GM12874 (cell line): ENCODE data around the gene NLGN4X.

Source experiments
- CTCF ChIP-seq: IDR thresholded peaks from 2 replicates; pipeline ENCODE4 v1.5.1; 2011; ENCODE audit warnings: low read depth, mild to moderate bottlenecking, control low read depth, low read length, moderate library complexity; ENCODE audit not compliant: insufficient read depth

The NLGN4X gene

DNA sequence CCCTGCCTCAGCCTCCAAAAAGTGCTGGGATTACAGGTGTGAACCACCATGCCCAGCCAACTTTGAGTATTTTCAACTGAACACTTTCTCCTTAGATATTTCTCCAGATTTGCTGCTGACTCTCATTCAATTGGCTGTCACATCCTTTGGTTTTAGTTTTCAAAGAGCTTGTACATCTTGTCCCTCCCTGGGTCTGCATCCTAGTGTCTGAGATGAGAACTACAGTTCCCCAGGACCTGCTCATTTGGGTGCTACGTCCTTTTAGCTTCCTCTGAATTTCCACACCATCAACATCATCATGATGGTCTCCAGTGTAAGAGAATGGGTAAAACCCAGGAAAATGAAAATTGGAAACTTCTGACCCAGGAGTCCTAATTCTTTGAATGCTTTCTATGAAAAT, 312.9 kb downstream of the NLGN4X start:
- no peak for TF ChIP-seq CTCF

GRCh38 chrX:5907207-5907606, 321.5 kb downstream of the NLGN4X start:
- no peak for TF ChIP-seq CTCF

GRCh38 chrX:5898463-5898862, 330.2 kb downstream of the NLGN4X start:
- no peak for TF ChIP-seq CTCF

GRCh38 chrX:5891378-5891777, 337.3 kb downstream of the NLGN4X start:
- TF ChIP-seq CTCF, result no peak

GRCh38 chrX:5876984-5877596, 351.6 kb downstream of the NLGN4X start:
- TF ChIP-seq CTCF, result peak; percentile 16; the same call in 1 of the 2 replicates

GRCh38 chrX:5870238-5870637, 358.4 kb downstream of the NLGN4X start:
- no peak for TF ChIP-seq CTCF

- TF ChIP-seq CTCF, result no peak
Observed at GRCh38 chrX:5869786-5870185, 358.9 kb downstream of the NLGN4X start.
